NCI-H510A treated with DMSO at 0.1 percent for 48 hours (cell line): Measurements from ENCODE around the gene ENOX2.

Source experiments
- DNase-seq: peaks from one replicate; lab custom pipeline; 2025; lab: John Stamatoyannopoulos, UW

The ENOX2 gene

DNA sequence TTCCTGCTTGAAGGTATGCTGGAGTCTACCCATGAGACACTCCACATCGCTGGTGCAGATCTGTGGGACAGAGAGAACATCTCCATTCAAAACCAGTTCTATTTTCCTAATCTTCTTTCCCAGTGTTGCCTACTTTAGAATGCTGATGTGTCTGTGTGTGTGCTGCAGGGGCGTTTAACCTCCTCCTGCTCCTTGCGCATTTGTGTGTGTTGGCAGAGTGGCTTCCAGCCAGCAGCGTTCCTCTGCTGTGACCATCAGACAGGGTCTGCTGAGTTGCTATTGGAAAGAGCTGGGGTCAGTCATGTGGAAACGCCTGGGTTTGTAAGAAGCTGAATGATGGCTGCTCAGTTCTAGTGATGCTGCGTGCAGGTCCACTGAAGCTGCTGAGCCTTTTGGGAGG, 277.6 kb downstream of the ENOX2 start:
- DNase-seq = no peak

DNA sequence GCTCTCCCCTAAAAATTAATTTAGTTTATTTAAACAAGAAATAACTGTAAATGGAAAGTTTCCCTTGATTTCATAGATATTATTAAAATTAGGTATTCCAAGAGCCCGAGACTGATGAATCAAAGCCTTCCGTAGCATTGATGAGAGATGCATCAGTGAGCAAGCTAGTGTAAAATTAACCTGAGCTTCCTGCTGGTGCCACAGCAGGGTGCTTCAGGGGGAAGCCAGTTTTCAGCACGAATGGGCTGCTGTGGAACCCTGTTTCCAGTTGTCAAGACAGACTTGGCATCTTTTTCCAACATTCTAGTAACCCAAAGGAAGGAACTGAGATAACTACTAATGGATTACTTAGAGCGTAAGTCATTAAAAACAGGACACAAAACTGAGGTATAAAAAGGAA, 279.5 kb downstream of the ENOX2 start:
- no peak for DNase-seq

DNA sequence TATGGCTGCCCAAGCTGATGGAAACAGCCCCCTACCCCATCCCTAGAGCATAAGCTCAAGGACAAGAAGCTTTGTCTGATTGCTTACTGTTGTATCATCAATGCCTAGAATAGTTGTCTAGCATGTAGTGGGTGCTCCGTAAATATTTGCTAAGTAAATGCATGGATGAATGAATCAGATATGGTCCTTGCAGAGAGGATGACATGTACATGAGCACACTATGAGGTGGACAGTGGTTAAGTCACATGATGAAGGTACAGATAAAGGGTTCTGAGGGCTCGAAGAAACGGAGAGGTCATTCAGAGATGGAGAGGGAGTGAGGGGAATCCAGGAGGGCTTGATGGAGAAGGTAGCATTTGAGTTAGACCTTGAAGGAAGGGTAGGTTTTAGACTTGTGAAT, 287.1 kb downstream of the ENOX2 start:
- no peak for DNase-seq

DNA sequence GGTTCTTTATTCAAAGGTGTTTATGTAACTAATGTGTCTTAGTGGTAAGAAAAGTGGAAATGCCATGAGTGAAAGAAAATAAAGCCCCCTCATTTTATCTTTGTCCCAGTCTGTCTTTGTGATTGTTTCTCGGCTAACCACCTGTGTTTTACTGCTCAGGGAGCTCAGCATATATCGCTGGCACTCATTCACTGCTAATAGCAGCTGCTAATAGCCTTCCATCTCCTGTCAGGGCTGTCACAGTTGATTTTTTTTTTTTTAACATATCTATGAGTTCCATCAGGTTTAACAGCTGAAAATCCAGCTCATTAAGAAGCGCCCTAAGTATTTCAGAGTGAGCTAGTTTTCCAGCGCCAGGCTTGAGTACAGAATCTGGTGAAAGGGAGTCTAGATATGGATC, 295.6 kb downstream of the ENOX2 start:
- no peak for DNase-seq

GRCh38 chrX:130606425-130606824, 296.6 kb downstream of the ENOX2 start:
- no peak for DNase-seq

GRCh38 chrX:130604882-130605281, 298.1 kb downstream of the ENOX2 start:
- DNase-seq = no peak

- DNase-seq = peak; percentile 54
Measured at GRCh38 chrX:130594453-130594916, 308.5 kb downstream of the ENOX2 start.

- no peak for DNase-seq
Measured at GRCh38 chrX:130593911-130594310, 309.1 kb downstream of the ENOX2 start.

DNA sequence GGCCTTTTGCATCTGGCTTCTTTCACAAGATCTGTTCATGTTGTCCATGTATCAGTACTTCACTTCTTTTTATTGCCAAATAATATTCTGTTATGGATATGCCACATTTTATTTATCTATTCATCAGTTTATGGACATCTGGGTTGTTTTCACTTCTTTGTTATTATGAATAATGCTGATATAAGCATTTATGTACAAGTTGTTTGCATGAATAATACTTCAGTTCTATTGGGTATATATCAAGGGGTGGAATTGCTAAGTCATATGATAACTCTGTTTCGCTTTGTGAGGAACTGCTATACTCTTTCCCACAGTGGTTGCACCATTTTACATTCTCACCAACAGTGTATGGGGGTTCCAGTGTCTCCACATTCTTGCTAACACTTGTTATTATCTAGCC, 310.8 kb downstream of the ENOX2 start:
- DNase-seq = no peak

DNA sequence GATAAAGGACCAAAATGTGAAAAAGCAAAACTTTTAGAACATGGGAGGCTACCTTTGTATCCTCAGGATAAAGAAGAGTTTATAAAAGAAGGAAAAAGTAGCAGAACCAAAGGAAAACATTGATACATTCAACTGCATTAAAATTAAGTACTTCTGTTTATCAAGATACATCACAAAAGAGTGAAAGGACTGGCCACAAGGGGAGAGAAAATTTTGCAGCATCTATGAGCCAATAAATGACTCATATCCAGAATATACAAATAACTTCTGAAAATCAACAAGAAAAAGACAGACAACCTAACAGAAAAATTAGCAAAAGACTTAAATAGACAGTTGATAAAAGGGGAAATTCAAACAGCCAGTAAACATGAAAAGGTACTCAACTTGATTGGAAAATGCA, 324.1 kb downstream of the ENOX2 start:
- no peak for DNase-seq

GRCh38 chrX:130577431-130577830, 325.6 kb downstream of the ENOX2 start:
- DNase-seq = no peak

DNA sequence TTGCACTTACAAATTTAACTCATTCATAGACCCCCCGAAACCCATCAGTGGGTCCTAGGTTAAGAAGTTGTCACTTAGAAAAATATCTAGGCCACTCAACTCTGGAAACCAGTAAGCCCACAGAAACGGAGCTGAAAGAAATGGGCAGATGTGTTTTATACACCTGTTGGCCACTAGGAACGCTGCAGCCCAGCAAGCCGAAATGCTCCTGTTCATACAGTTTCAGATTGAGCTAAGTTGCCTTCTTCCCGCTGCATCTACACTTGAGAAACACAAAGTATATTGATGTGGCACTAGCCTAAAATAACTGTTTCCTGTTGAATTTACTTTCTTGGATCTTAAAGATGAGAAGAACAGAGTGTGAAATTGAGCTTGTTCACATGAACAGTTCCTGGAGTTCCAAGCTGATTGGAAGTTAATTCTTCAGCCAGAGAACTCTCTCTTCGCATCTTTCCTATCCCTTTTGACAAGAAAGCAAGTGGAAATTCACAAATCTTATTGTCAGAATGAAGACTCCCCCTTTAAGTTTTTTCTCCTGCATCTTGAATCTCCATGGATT, 327.1 kb downstream of the ENOX2 start:
- DNase-seq = no peak
